B cell (primary cell): Measurements from ENCODE around the gene G6PD. TPM values are rescaled to one million over a fixed set of nuclear protein-coding genes. Genes with fewer than 3 reads are reported as not detected.
A peak's percentile ranks its signal among the peaks of the same experiment; 100 is the strongest.

ENCODE experiments used
- ATAC-seq: fragments of 200-7000 bp; cut with Tn5 transposase; one replicate; pipeline ENCODE4 v1.10.0; 2021; ENCODE audit warnings: low read depth, mild to moderate bottlenecking, moderate number of reproducible peaks, moderate library complexity
- CTCF ChIA-PET: fragments of 350-600 bp; sonication (Branson Sonifier 250); formaldehyde crosslinking; loops from one replicate; lab custom pipeline; 2021; ENCODE audit warnings: antibody characterized with exemption, inconsistent platforms; lab: Charles Lee
- POLR2A ChIA-PET: fragments of 350-600 bp; sonication (Branson Sonifier 250); formaldehyde crosslinking; loops from one replicate; lab custom pipeline; 2021; ENCODE audit warnings: antibody characterized with exemption; lab: Charles Lee
- DNase-seq: peaks from one replicate; pipeline ENCODE4 v3.0.0; 2013
- H2AFZ ChIP-seq: 2 replicates; pipeline ENCODE4 v1.6.1; 2012; ENCODE audit warnings: mild to moderate bottlenecking, low read depth, low read length; ENCODE audit not compliant: insufficient read depth, poor library complexity, severe bottlenecking
- H3K27ac ChIP-seq, 2 donors: 1 replicate in 1 of 2; 2 replicates in 1 of 2; pipeline ENCODE4 v1.5.1; 2012 to 2013; ENCODE audit warnings: low read length in 2 of 2, mild to moderate bottlenecking in 2 of 2, moderate library complexity in 1 of 2
- H3K27me3 ChIP-seq, 4 experiments: fragments of 200-600 bp in 1 of 4; sonication (generic) in 1 of 4; replicated peaks in 1 of 4; 1 replicate in 2 of 4; 2 replicates in 2 of 4; pipeline versions ENCODE4 v1.6.1 to v1.7.0; 2013 to 2016; ENCODE audit warnings: low read length in 3 of 4, mild to moderate bottlenecking in 2 of 4, mixed read lengths in 1 of 4, moderate library complexity in 1 of 4; ENCODE audit not compliant: insufficient read depth in 4 of 4, control insufficient read depth in 3 of 4; ENCODE audit errors: control extremely low read depth in 1 of 4
- H3K36me3 ChIP-seq, 2 experiments: replicated peaks in 1 of 2; 1 replicate in 1 of 2; 2 replicates in 1 of 2; pipeline versions ENCODE4 v1.6.1 to v1.7.1; 2013; ENCODE audit warnings: low read length in 1 of 2; ENCODE audit not compliant: insufficient read depth in 2 of 2, control insufficient read depth in 1 of 2; ENCODE audit errors: control extremely low read depth in 1 of 2, extremely low read depth in 1 of 2
- H3K4me1 ChIP-seq, 2 donors: fragments of 200-600 bp in 1 of 2; sonication (generic) in 1 of 2; 1 replicate in 1 of 2; 2 replicates in 1 of 2; pipeline versions ENCODE4 v1.5.1 to v1.6.1; 2013 to 2017; ENCODE audit warnings: low read length in 2 of 2; ENCODE audit not compliant: control insufficient read depth in 2 of 2, insufficient read depth in 2 of 2
- H3K4me2 ChIP-seq: replicated peaks from 2 replicates; pipeline ENCODE3; 2012; ENCODE audit warnings: mild to moderate bottlenecking, low read depth, low read length; ENCODE audit not compliant: poor library complexity, severe bottlenecking
- H3K4me3 ChIP-seq, 5 experiments: fragments of 200-600 bp in 1 of 5; sonication (generic) in 1 of 5; 1 replicate in 3 of 5; 2 replicates in 2 of 5; pipeline versions ENCODE4 v1.5.1 to v1.7.0; 2011 to 2016; ENCODE audit warnings: low read length in 4 of 5, mild to moderate bottlenecking in 4 of 5, low read depth in 2 of 5, control low read depth in 1 of 5, moderate library complexity in 1 of 5; ENCODE audit not compliant: insufficient read depth in 1 of 5; ENCODE audit errors: control extremely low read depth in 1 of 5, extremely low read depth in 1 of 5
- H3K79me2 ChIP-seq: fragments of 200-600 bp; sonication (generic); one replicate; pipeline ENCODE4 v1.6.0; 2016; ENCODE audit warnings: low read length; ENCODE audit not compliant: control insufficient read depth, insufficient read depth
- H3K9ac ChIP-seq: fragments of 200-600 bp; sonication (generic); 2 replicates; pipeline ENCODE4 v1.6.1; 2017; ENCODE audit warnings: mild to moderate bottlenecking, low read length, moderate library complexity
- H3K9me3 ChIP-seq, 3 donors: one replicate each; pipeline versions ENCODE4 v1.6.1 to v1.7.1; 2013; ENCODE audit warnings: low read length in 2 of 3; ENCODE audit not compliant: control insufficient read depth in 2 of 3, insufficient read depth in 1 of 3; ENCODE audit errors: control extremely low read depth in 1 of 3
- H4K20me1 ChIP-seq: 2 replicates; pipeline ENCODE4 v1.6.0; 2012; ENCODE audit warnings: mild to moderate bottlenecking, low read length; ENCODE audit not compliant: insufficient read depth, control insufficient read depth, poor library complexity, severe bottlenecking
- H3K27ac Mint-ChIP-seq: one replicate; pipeline ENCODE4 v1.8.0; 2021; ENCODE audit warnings: mixed read lengths
- H3K27me3 Mint-ChIP-seq: one replicate; pipeline ENCODE4 v1.8.0; 2021; ENCODE audit warnings: mixed read lengths
- H3K4me1 Mint-ChIP-seq: one replicate; pipeline ENCODE4 v1.8.0; 2021; ENCODE audit warnings: mixed read lengths
- H3K4me3 Mint-ChIP-seq: one replicate; pipeline ENCODE4 v1.8.0; 2021; ENCODE audit warnings: mixed read lengths
- H3K9me3 Mint-ChIP-seq: one replicate; pipeline ENCODE4 v1.8.0; 2022; ENCODE audit warnings: mixed read lengths; ENCODE audit not compliant: insufficient read depth
- CTCF ChIP-seq: fragments of 200-600 bp; IDR thresholded peaks from one replicate; pipeline ENCODE4 v1.8.0; 2022; ENCODE audit warnings: antibody characterized with exemption, mild to moderate bottlenecking
- EZH2 ChIP-seq: IDR thresholded peaks from 2 replicates; pipeline ENCODE4 v1.6.1; 2012; ENCODE audit warnings: borderline replicate concordance, low read depth, mild to moderate bottlenecking, moderate library complexity, low read length; ENCODE audit not compliant: insufficient read depth, poor library complexity, severe bottlenecking
- WGBS: methylation state at CpG from one replicate; pipeline ENCODE4 v1.1.5; 2013; ENCODE audit warnings: missing lambda C conversion rate; ENCODE audit not compliant: insufficient coverage; 5-methylcytosine and 5-hydroxymethylcytosine counted together
- intact Hi-C: fragments of 100-400 bp; cut with micrococcal nuclease; formaldehyde crosslinking; loops from one replicate; pipeline ENCODE4 v1.10.0; 2022
- polyA plus RNA-seq: library from polyadenylated mRNA; depleted of rRNA; stranded (reverse); fragments of >200 nt; gene quantifications from 2 replicates; pipeline ENCODE4 v1.2.3, GENCODE V29; 2012
- total RNA-seq, 2 donors: library from RNA; stranded (reverse); fragments of 120-200 nt in 1 of 2; gene quantifications; 1 replicate in 1 of 2; 2 replicates in 1 of 2; pipeline versions ENCODE4 v1.2.3 to v1.2.4, GENCODE V29; 2013 to 2022

G6PD gene
- total and polyA plus RNA-seq, 2 donors (not counting 1 experiment from before 2014, with no cell fraction given) = 61.2 to 64.4 TPM

GRCh38 chrX:154511761-154512160 is 34.9 kb downstream of the G6PD start:
- no peak for DNase-seq
- H3K4me3 Mint-ChIP-seq = no peak overlapping the region
- Histone ChIP-seq H3K36me3 (peaks cover 0 to 15% of the 10 kb centered on the region in 2 experiments), H3K4me1 (peaks cover 4 to 18% of the 10 kb centered on the region in 2 donors), H4K20me1 (no peaks in the 10 kb centered on the region), H3K9me3 (peaks cover 0 to 3% (median 0%) of the 10 kb centered on the region in 3 donors), H2AFZ (no peak overlapping the region), H3K9ac (no peak overlapping the region), H3K27ac (peak overlapping the region in 1 of 2 donors; percentile 40), H3K79me2 (peaks cover 6% of the 10 kb centered on the region), H3K4me2 (no peak overlapping the region), H3K27me3 (no peaks in the 10 kb centered on the region), H3K4me3 (no peak overlapping the region)
- intact Hi-C loops = no loop called here
- H3K4me1 Mint-ChIP-seq = peaks cover 18% of the 10 kb centered on the region
- H3K9me3 Mint-ChIP-seq = no peaks in the 10 kb centered on the region
- WGBS = 38% methylated on average over 6 of the region's 12 CpGs
- ChIA-PET POLR2A (no interaction called here), CTCF (no interaction called here)
- peak overlapping the region; percentile 20 for H3K27ac Mint-ChIP-seq
- no peak for ATAC-seq
- no peaks in the 10 kb centered on the region for H3K27me3 Mint-ChIP-seq
- no peak for TF ChIP-seq EZH2
- no peak for TF ChIP-seq CTCF

- Histone ChIP-seq H3K36me3 (peaks cover 0 to 18% of the 10 kb centered on the region in 2 experiments), H3K9ac (no peak overlapping the region), H3K4me3 (no peak overlapping the region), H3K4me1 (peaks cover 0 to 7% of the 10 kb centered on the region in 2 donors), H3K27me3 (no peaks in the 10 kb centered on the region), H3K79me2 (peaks cover 6% of the 10 kb centered on the region), H3K9me3 (peaks cover 0 to 3% (median 0%) of the 10 kb centered on the region in 3 donors), H2AFZ (no peak overlapping the region), H3K27ac (no peak overlapping the region), H3K4me2 (no peak overlapping the region), H4K20me1 (no peaks in the 10 kb centered on the region)
- no peak for ATAC-seq
- CTCF ChIA-PET = interaction anchor here (1.9 kb wide), 1 partner anchor 18 kb away, joined by 6 read pairs; no protein-coding TSS in a partner anchor
- H3K9me3 Mint-ChIP-seq = no peaks in the 10 kb centered on the region
- no CpG with 5 or more reads among the region's 5 CpGs for WGBS
- TF ChIP-seq EZH2 (no peak), CTCF (no peak)
- DNase-seq = no peak
- no peak overlapping the region for H3K4me3 Mint-ChIP-seq
- POLR2A ChIA-PET = no interaction called here
- peaks cover 8% of the 10 kb centered on the region for H3K4me1 Mint-ChIP-seq
- H3K27ac Mint-ChIP-seq = no peak overlapping the region
- intact Hi-C loops = no loop called here
- no peaks in the 10 kb centered on the region for H3K27me3 Mint-ChIP-seq
These were observed 37.2 kb downstream of the G6PD start for GRCh38 chrX:154509455-154509854.
